Neural cell (in vitro differentiated cells): Measurements from ENCODE around the gene DLG5. TPM values are rescaled to one million over a fixed set of nuclear protein-coding genes. Genes with fewer than 3 reads are reported as not detected.

Experiments
- H2AFZ ChIP-seq: fragments of 200-600, 300-800 bp; sonication (generic), shearing (Covaris generic); 2 replicates; pipeline ENCODE4 v1.6.0; 2014; ENCODE audit warnings: low read depth, mild to moderate bottlenecking, antibody characterized with exemption, low read length, moderate library complexity
- H3F3A ChIP-seq: fragments of 200-600 bp; shearing (Covaris generic); 2 replicates; pipeline ENCODE4 v1.6.1; 2016; ENCODE audit warnings: mild to moderate bottlenecking, moderate library complexity, mixed read lengths, antibody characterized with exemption, low read length; ENCODE audit not compliant: insufficient read depth, poor library complexity, severe bottlenecking
- H3K27ac ChIP-seq: fragments of 200-600, 300-800 bp; sonication (generic), shearing (Covaris generic); 2 replicates; pipeline ENCODE4 v1.5.1; 2014; ENCODE audit warnings: mild to moderate bottlenecking, low read length, moderate library complexity
- H3K27me3 ChIP-seq: fragments of 300-800, 200-600 bp; sonication (generic), shearing (Covaris generic); 2 replicates; pipeline ENCODE4 v1.6.0; 2014; ENCODE audit warnings: mild to moderate bottlenecking, low read depth, low read length, moderate library complexity; ENCODE audit not compliant: insufficient read depth
- H3K36me3 ChIP-seq: fragments of 300-800, 200-600 bp; sonication (generic), shearing (Covaris generic); 2 replicates; pipeline ENCODE4 v1.5.1; 2014; ENCODE audit warnings: mild to moderate bottlenecking, antibody characterized with exemption, low read length, moderate library complexity; ENCODE audit not compliant: insufficient read depth
- H3K4me2 ChIP-seq: fragments of 300-800, 200-600 bp; sonication (generic), shearing (Covaris generic); 2 replicates; pipeline ENCODE4 v1.6.0; 2014; ENCODE audit warnings: mild to moderate bottlenecking, low read length
- H3K4me3 ChIP-seq: fragments of 300-800, 200-600 bp; sonication (generic), shearing (Covaris generic); 2 replicates; pipeline ENCODE4 v1.5.1; 2014; ENCODE audit warnings: mild to moderate bottlenecking, low read length, moderate library complexity
- H3K79me2 ChIP-seq: fragments of 200-600 bp; shearing (Covaris generic); replicated peaks from 2 replicates; pipeline ENCODE4 v1.6.0; 2014; ENCODE audit warnings: mild to moderate bottlenecking, low read length, moderate library complexity; ENCODE audit not compliant: insufficient read depth
- H3K9ac ChIP-seq: fragments of 300-800, 200-600 bp; sonication (generic), shearing (Covaris generic); 2 replicates; pipeline ENCODE4 v1.6.1; 2016; ENCODE audit warnings: mild to moderate bottlenecking, low read length, mixed read lengths
- H3K9me2 ChIP-seq: fragments of 200-600 bp; shearing (Covaris generic); 2 replicates; pipeline ENCODE4 v1.6.1; 2016; ENCODE audit warnings: mild to moderate bottlenecking, low read length, mixed read lengths; ENCODE audit not compliant: insufficient read depth
- H3K9me3 ChIP-seq: fragments of 200-600, 300-800 bp; sonication (generic), shearing (Covaris generic); 2 replicates; pipeline ENCODE4 v1.6.1; 2016; ENCODE audit warnings: mild to moderate bottlenecking, mixed run types, low read length, moderate library complexity, mixed read lengths
- H4K20me1 ChIP-seq: fragments of 200-600 bp; shearing (Covaris generic); 2 replicates; pipeline ENCODE4 v1.6.1; 2016; ENCODE audit warnings: mild to moderate bottlenecking, mixed run types; ENCODE audit not compliant: insufficient read depth
- CTCF ChIP-seq: fragments of 450-650 bp; IDR thresholded peaks from 2 replicates; pipeline ENCODE4 v1.5.1; 2014; ENCODE audit warnings: antibody characterized with exemption, mild to moderate bottlenecking, moderate library complexity; ENCODE audit not compliant: poor library complexity, severe bottlenecking
- EP300 ChIP-seq: fragments of 450-650 bp; conservative IDR thresholded peaks from 2 replicates; pipeline ENCODE4 v1.6.1; 2014; ENCODE audit warnings: antibody characterized with exemption, mild to moderate bottlenecking, moderate library complexity; ENCODE audit not compliant: poor library complexity, severe bottlenecking
- EZH2 ChIP-seq: fragments of 200-600, 300-800 bp; shearing (Covaris generic), sonication (generic); IDR thresholded peaks from 2 replicates; pipeline ENCODE4 v1.6.1; 2014; ENCODE audit warnings: antibody characterized with exemption, low read length, borderline replicate concordance, mild to moderate bottlenecking; ENCODE audit not compliant: insufficient read depth, poor library complexity, severe bottlenecking
- MXI1 ChIP-seq: fragments of 450-650 bp; conservative IDR thresholded peaks from 2 replicates; pipeline ENCODE4 v1.6.1; 2014; ENCODE audit warnings: antibody characterized with exemption, mild to moderate bottlenecking; ENCODE audit not compliant: poor library complexity, severe bottlenecking
- POLR2AphosphoS5 ChIP-seq: IDR thresholded peaks from 2 replicates; pipeline ENCODE4 v1.6.1; 2012
- RAD21 ChIP-seq: fragments of 450-650 bp; conservative IDR thresholded peaks from 2 replicates; pipeline ENCODE4 v1.6.1; 2014; ENCODE audit warnings: antibody characterized with exemption, mild to moderate bottlenecking, moderate library complexity
- REST ChIP-seq: IDR thresholded peaks from 2 replicates; pipeline ENCODE4 v1.6.1; 2012; ENCODE audit warnings: borderline replicate concordance
- SMC3 ChIP-seq: fragments of 450-650 bp; conservative IDR thresholded peaks from 2 replicates; pipeline ENCODE4 v1.6.1; 2014; ENCODE audit warnings: antibody characterized with exemption, mild to moderate bottlenecking, moderate library complexity; ENCODE audit not compliant: poor library complexity
- TAF1 ChIP-seq: IDR thresholded peaks from 2 replicates; pipeline ENCODE4 v1.6.1; 2012; ENCODE audit warnings: low read depth
- polyA plus RNA-seq: library from polyadenylated mRNA; depleted of rRNA; stranded (reverse); fragments of >200 nt; gene quantifications from 2 replicates; pipeline ENCODE4 v1.2.3, GENCODE V29; 2014

The DLG5 gene
- polyA plus RNA-seq, 1 donor from 2014 or later: 72.9 TPM

GRCh38 chr10:77893386-77893785 lies 33.2 kb downstream of the DLG5 start:
- peaks cover 41% of the 10 kb centered on the region for H3K79me2 ChIP-seq
- H3F3A ChIP-seq: peaks cover 10% of the 10 kb centered on the region
- no peaks in the 10 kb centered on the region for H3K9me2 ChIP-seq
- no peaks in the 10 kb centered on the region for H3K27me3 ChIP-seq
- H3K4me2 ChIP-seq: no peak overlapping the region
- H3K9me3 ChIP-seq: no peaks in the 10 kb centered on the region
- TF ChIP-seq RAD21 (no peak), POLR2AphosphoS5 (no peak), EZH2 (no peak), CTCF (no peak), MXI1 (no peak), TAF1 (no peak), EP300 (no peak), REST (no peak)
- no peaks in the 10 kb centered on the region for H3K36me3 ChIP-seq
- no peak overlapping the region for H3K4me3 ChIP-seq
- no peak overlapping the region for H3K27ac ChIP-seq
- H2AFZ ChIP-seq: no peak overlapping the region
- no peaks in the 10 kb centered on the region for H4K20me1 ChIP-seq
- no peak overlapping the region for H3K9ac ChIP-seq

GRCh38 chr10:77892761-77893160 lies 33.8 kb downstream of the DLG5 start:
- Histone ChIP-seq H2AFZ (no peak overlapping the region), H3K9me2 (no peaks in the 10 kb centered on the region), H3K9ac (no peak overlapping the region), H3F3A (peaks cover 10% of the 10 kb centered on the region), H4K20me1 (no peaks in the 10 kb centered on the region), H3K27ac (peak overlapping the region; percentile 98), H3K27me3 (no peaks in the 10 kb centered on the region), H3K4me2 (no peak overlapping the region), H3K36me3 (no peaks in the 10 kb centered on the region), H3K79me2 (peaks cover 41% of the 10 kb centered on the region), H3K4me3 (no peak overlapping the region), H3K9me3 (no peaks in the 10 kb centered on the region)
- TF ChIP-seq RAD21 (no peak), EZH2 (no peak), CTCF (no peak), SMC3 (no peak), TAF1 (no peak), EP300 (no peak)
